Heart right ventricle (tissue), 16 donors: Measurements from ENCODE around the gene EPN1. TPM values are rescaled to one million over a fixed set of nuclear protein-coding genes. Genes with fewer than 3 reads are reported as not detected.

ENCODE experiments used
- ATAC-seq, 8 donors: fragments of 200-7000 bp; cut with Tn5 transposase; one replicate each; pipeline ENCODE4 v1.9.1; 2020; ENCODE audit warnings: mild to moderate bottlenecking in 8 of 8, moderate library complexity in 8 of 8, moderate number of reproducible peaks in 1 of 8
- DNase-seq, 2 donors: peaks; one replicate each; pipeline ENCODE4 v3.0.0-alpha.2; 2020
- H3K27ac ChIP-seq, 10 donors: fragments of 200-600 bp; sonication (generic) in 2 of 10; one replicate each; pipeline versions ENCODE4 v1.5.0 to v1.8.0; 2020 to 2022; ENCODE audit warnings: mild to moderate bottlenecking in 3 of 10
- H3K27me3 ChIP-seq, 7 donors: fragments of 200-600 bp; one replicate each; pipeline ENCODE4 v1.8.0; 2021 to 2022; ENCODE audit warnings: mild to moderate bottlenecking in 2 of 7
- H3K36me3 ChIP-seq, 9 donors: fragments of 200-600 bp; sonication (generic) in 1 of 9; one replicate each; pipeline versions ENCODE4 v1.5.0 to v1.8.0; 2020 to 2022; ENCODE audit warnings: mild to moderate bottlenecking in 2 of 9
- H3K4me1 ChIP-seq, 9 donors: fragments of 200-600 bp; sonication (generic) in 1 of 9; one replicate each; pipeline versions ENCODE4 v1.5.0 to v1.8.0; 2020 to 2022; ENCODE audit warnings: mild to moderate bottlenecking in 4 of 9
- H3K4me3 ChIP-seq, 10 donors: fragments of 200-600 bp; sonication (generic) in 2 of 10; one replicate each; pipeline versions ENCODE4 v1.5.0 to v1.8.0; 2020 to 2022; ENCODE audit warnings: mild to moderate bottlenecking in 7 of 10, moderate library complexity in 2 of 10
- H3K9me3 ChIP-seq, 11 donors: fragments of 200-600 bp in 10 of 11; sonication (generic) in 2 of 11; one replicate each; pipeline versions ENCODE4 v1.5.0 to v1.8.0; 2013 to 2022; ENCODE audit warnings: mild to moderate bottlenecking in 2 of 11, control low read depth in 1 of 11, moderate library complexity in 1 of 11
- CTCF ChIP-seq, 9 donors: fragments of 200-600 bp; sonication (generic) in 2 of 9; IDR thresholded peaks; one replicate each; pipeline versions ENCODE4 v1.5.0 to v1.8.0; 2021 to 2022; ENCODE audit warnings: antibody characterized with exemption in 9 of 9, mild to moderate bottlenecking in 5 of 9, moderate library complexity in 1 of 9
- WGBS, 2 donors: extraction: QIAGEN DNeasy Blood & Tissue Kit; methylation state at CpG; one replicate each; pipeline ENCODE4 v1.1.7; 2013; ENCODE audit warnings: inconsistent platforms in 1 of 2; 5-methylcytosine and 5-hydroxymethylcytosine counted together
- intact Hi-C, 10 donors: fragments of 100-400 bp; cut with DNase I; formaldehyde crosslinking; loops; one replicate each; pipeline versions ENCODE4 v1.11.1 to v1.14.2; 2022
- polyA plus RNA-seq, 2 donors: library from polyadenylated mRNA; stranded (reverse); fragments of 200-250 nt; gene quantifications; one replicate each; pipeline ENCODE4 v1.2.3, GENCODE V29; 2013
- total RNA-seq, 10 donors: library from RNA; stranded (reverse); fragmentation: NEBNext Ultra II Directional in 3 of 10; extraction: Animal tissue kit (Norgen Biotek cat#: 25700) in 3 of 10; gene quantifications; one replicate each; pipeline versions ENCODE4 v1.2.1 to v1.2.4, GENCODE V29; 2021 to 2023
- donor health status: Arrhythmogenic right ventricular cardiomyopathy.
- donor health status: ischemic (EF 13 %, LVEDD 7.1; RV severe dilation, severe dysfunction).
- donor health status: healthy with polysubstance abuse.
- donor health status: DM: no; HTN: yes; CAD: no.
- donor health status: DM: no; HTN: no; CAD: no.
- donor health status: ischemic (EF 25% LVEDD 6.9; RV normal size, moderate dysfunction).
- donor health status: ischemic (EF 25% LVEDD 5.7; RV mildly dilated, moderate dysfunction).
- donor health status: healthy.
- donor health status: DM: yes; HTN: yes; CAD: no.
- donor health status: Ischemic cardiomyopathy.
- donor health status: ischemic (EF 35%, LVEDD 5.7; RV mildly dilated, moderate dysfunction).
- donor health status: nonischemic (EF 11% LVEDD 7.7; RV severe dilation, severe dysfunction).
- donor health status: DM: yes; HTN: yes; CAD: no.
- donor health status: PGD.
- donor health status: ischemic (EF 29% LVEDD 5.4; RV normal size, mild dysfunction).
- donor health status: nonischemic (EF 23%, LVEDD 6.1; RV moderate dilation, normal function).

Gene EPN1
- total and polyA plus RNA-seq, 12 donors: 127 to 305 (median 138) TPM

- no peak for ATAC-seq
- H3K36me3 ChIP-seq: peaks cover 0 to 69% (median 18%) of the 10 kb centered on the region in 9 donors
- 57 to 68% methylated on average over 13 to 15 of the region's 15 CpGs for WGBS, 2 donors
- H3K4me1 ChIP-seq: peaks cover 13 to 52% (median 43%) of the 10 kb centered on the region in 9 donors
- no peak overlapping the region for H3K27ac ChIP-seq
- H3K9me3 ChIP-seq: no peaks in the 10 kb centered on the region
- intact Hi-C loops: loop anchor here in 1 of 10 donors (2.0 kb wide), 1 partner anchor 17 kb away; no protein-coding TSS in a partner anchor
- no peaks in the 10 kb centered on the region for H3K27me3 ChIP-seq
- TF ChIP-seq CTCF (IDR thresholded peaks at IDR 0.05): no peak
- no peak overlapping the region for H3K4me3 ChIP-seq
- no peak for DNase-seq
Observed at GRCh38 chr19:55673889-55674288, 1.1 kb upstream of the EPN1 start.

- ATAC-seq (peak in 1 of 8 donors; percentile 2), DNase-seq (no peak)
- peaks cover 0 to 69% (median 18%) of the 10 kb centered on the region in 9 donors for H3K36me3 ChIP-seq
- 21 to 25% methylated on average over 17 of the region's 17 CpGs for WGBS, 2 donors
- H3K9me3 ChIP-seq: no peaks in the 10 kb centered on the region
- peaks cover 13 to 58% (median 46%) of the 10 kb centered on the region in 9 donors for H3K4me1 ChIP-seq
- H3K4me3 ChIP-seq: peak overlapping the region; percentile 39 to 97 (median 79)
- TF ChIP-seq CTCF (IDR thresholded peaks at IDR 0.05): no peak
- no peaks in the 10 kb centered on the region for H3K27me3 ChIP-seq
- intact Hi-C loops: no loop called here
- peak overlapping the region in 9 of 10 donors; percentile 88 to 97 (median 94) for H3K27ac ChIP-seq
Observed at GRCh38 chr19:55674459-55674840, 576 bp upstream of the EPN1 start.

GRCh38 chr19:55675661-55676354 is 782 bp downstream of the EPN1 start:
- Histone ChIP-seq H3K9me3 (no peaks in the 10 kb centered on the region), H3K27ac (peak overlapping the region; percentile 88 to 97 (median 95)), H3K4me1 (peaks cover 13 to 72% (median 55%) of the 10 kb centered on the region in 9 donors), H3K27me3 (no peaks in the 10 kb centered on the region), H3K36me3 (peaks cover 0 to 69% (median 17%) of the 10 kb centered on the region in 9 donors), H3K4me3 (peak overlapping the region; percentile 39 to 97 (median 79))
- ATAC-seq (no peak), DNase-seq (no peak)
- intact Hi-C loops: loop anchor here in 3 of 10 donors (1.0 kb wide), 2 partner anchors 21 to 22 kb away; partner anchors contain the start of gene U2AF2 (in 1 of the 3)
- TF ChIP-seq CTCF (IDR thresholded peaks at IDR 0.05): no peak
- WGBS, 2 donors: 6 to 10% methylated on average over 16 of the region's 16 CpGs

- Histone ChIP-seq H3K27me3 (no peaks in the 10 kb centered on the region), H3K4me1 (peaks cover 13 to 76% (median 56%) of the 10 kb centered on the region in 9 donors), H3K36me3 (peaks cover 0 to 70% (median 22%) of the 10 kb centered on the region in 9 donors), H3K27ac (peak overlapping the region in 9 of 10 donors; percentile 19 to 97 (median 96)), H3K9me3 (no peaks in the 10 kb centered on the region), H3K4me3 (peak overlapping the region in 9 of 10 donors; percentile 71 to 97 (median 80))
- intact Hi-C loops: no loop called here
- DNase-seq: no peak
- 30 to 46% methylated on average over 5 of the region's 5 CpGs for WGBS, 2 donors
- peak in 2 of 9 donors; percentile 20 to 23 for TF ChIP-seq CTCF (IDR thresholded peaks at IDR 0.05)
- ATAC-seq: peak in 1 of 8 donors; percentile 14
Observed at GRCh38 chr19:55676383-55676782, 1.4 kb downstream of the EPN1 start.
